ENCODE data around the gene TRHDE.
"Not testable (repeated sequence)": the region's sequence is repeated elsewhere in the genome, so short reads cannot be mapped to it uniquely, and the experiment has no call there.

Gene TRHDE

GRCh38 chr12:72642706-72643105 lies 370.5 kb downstream of the TRHDE start:
- no peak for DNase-seq (ENCODE audit: low read depth)

- DNase-seq (ENCODE audit: low read depth): no peak
Observed at GRCh38 chr12:72647139-72647538, 375.0 kb downstream of the TRHDE start.

- DNase-seq (ENCODE audit: low read depth): no peak
Observed at GRCh38 chr12:72658615-72659014, 386.4 kb downstream of the TRHDE start.

GRCh38 chr12:72660174-72660573 lies 388.0 kb downstream of the TRHDE start:
- DNase-seq (ENCODE audit: low read depth): not testable (repeated sequence)

GRCh38 chr12:72673853-72674252 lies 401.7 kb downstream of the TRHDE start:
- no peak for DNase-seq (ENCODE audit: low read depth)

GRCh38 chr12:72676556-72676955 lies 404.4 kb downstream of the TRHDE start:
- no peak for DNase-seq (ENCODE audit: low read depth)

- no peak for DNase-seq (ENCODE audit: low read depth)
Observed at GRCh38 chr12:72677139-72677538, 405.0 kb downstream of the TRHDE start.

- no peak for DNase-seq (ENCODE audit: low read depth)
Observed at GRCh38 chr12:72677846-72678245, 405.7 kb downstream of the TRHDE start.

- no peak for DNase-seq (ENCODE audit: low read depth)
Observed at GRCh38 chr12:72679147-72679757, 407.1 kb downstream of the TRHDE start.

GRCh38 chr12:72681028-72681427 lies 408.9 kb downstream of the TRHDE start:
- DNase-seq (ENCODE audit: low read depth): no peak

GRCh38 chr12:72684491-72684890 lies 412.3 kb downstream of the TRHDE start:
- no peak for DNase-seq (ENCODE audit: low read depth)

GRCh38 chr12:72692338-72692737 lies 420.2 kb downstream of the TRHDE start:
- DNase-seq (ENCODE audit: low read depth): no peak

GRCh38 chr12:72694193-72694592 lies 422.0 kb downstream of the TRHDE start:
- no peak for DNase-seq (ENCODE audit: low read depth)

GRCh38 chr12:72699362-72699761 lies 427.2 kb downstream of the TRHDE start:
- DNase-seq (ENCODE audit: low read depth): no peak

GRCh38 chr12:72712025-72712424 lies 439.9 kb downstream of the TRHDE start:
- DNase-seq (ENCODE audit: low read depth): not testable (repeated sequence)

GRCh38 chr12:72716221-72716620 lies 444.1 kb downstream of the TRHDE start:
- no peak for DNase-seq (ENCODE audit: low read depth)

GRCh38 chr12:72717036-72717435 lies 444.9 kb downstream of the TRHDE start:
- DNase-seq (ENCODE audit: low read depth): no peak
